HG03103 (cell line): ENCODE measurements around the gene LMTK3.

Experiments used
- ATAC-seq: cut with Tn5 transposase; IDR thresholded peaks from one replicate; pipeline ENCODE4 v1.9.1; 2021; ENCODE audit warnings: low read depth; ENCODE audit not compliant: unreplicated experiment

Gene LMTK3

DNA sequence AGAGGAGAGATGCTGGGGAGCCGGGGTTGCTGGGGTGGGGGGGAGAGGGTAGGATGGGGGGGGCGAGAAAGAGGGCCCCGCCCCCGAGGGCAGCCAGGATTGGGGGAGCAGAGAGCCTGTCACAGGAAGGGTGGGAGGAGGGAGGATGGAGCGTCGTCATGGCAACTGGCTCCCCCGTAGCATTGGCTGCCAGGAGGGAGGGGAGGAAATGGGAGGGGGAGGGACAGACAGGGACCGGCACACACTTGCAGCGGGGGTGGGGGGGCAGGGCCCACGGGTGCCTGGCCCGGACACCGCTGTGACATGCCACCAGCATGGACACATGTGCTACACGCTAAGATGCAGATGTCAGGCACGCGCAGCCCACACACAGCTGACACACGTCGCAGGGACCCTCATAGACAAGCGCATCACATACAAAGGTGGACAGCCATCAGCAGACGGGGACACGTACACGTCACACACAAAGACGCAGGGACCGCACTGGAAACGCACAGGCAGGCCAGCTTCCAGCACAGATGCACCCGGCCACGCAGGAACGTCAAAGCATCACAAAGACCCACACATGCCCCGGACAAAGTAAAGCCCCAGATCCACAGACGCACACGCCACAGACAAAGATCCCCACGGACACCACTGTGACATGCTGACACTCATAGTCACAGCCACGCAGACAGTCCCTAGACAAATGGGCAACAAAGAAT is at the start of gene LMTK3:
TSS of gene LMTK3 (minus strand) at position 36 of the 704 bp plus-strand sequence. CDS start 259 bp downstream, outside the sequence.
- ATAC-seq: no peak

- no peak for ATAC-seq
Observed at GRCh38 chr19:48561412-48561811, 49.8 kb upstream of the LMTK3 start.

DNA sequence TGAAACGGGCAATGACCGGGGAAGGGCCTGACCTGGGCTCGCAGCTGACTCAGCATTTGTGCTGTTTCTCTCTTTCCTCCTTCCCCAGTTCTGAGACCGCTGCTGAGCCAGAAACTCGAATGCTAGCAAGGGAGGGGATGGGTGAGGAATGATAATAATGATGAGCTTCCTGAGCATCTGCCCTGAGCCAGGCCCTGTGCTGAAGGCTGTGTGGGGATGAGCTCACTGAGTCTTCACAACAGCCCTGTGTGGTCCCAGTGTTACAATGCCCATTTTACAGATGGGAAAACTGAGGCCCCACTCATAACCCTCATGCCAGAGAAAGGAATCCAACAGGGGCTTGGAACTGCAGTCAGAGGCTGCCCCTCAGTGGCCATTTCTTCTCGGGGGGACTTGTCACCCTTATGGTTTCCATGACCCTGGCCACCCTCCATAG is 48.5 kb upstream of the LMTK3 start:
- no peak for ATAC-seq

- no peak for ATAC-seq
Observed at GRCh38 chr19:48558018-48558684, 46.5 kb upstream of the LMTK3 start.

- ATAC-seq: no peak
Observed at GRCh38 chr19:48556825-48557224, 45.2 kb upstream of the LMTK3 start.

- no peak for ATAC-seq
Observed at GRCh38 chr19:48556163-48556562, 44.5 kb upstream of the LMTK3 start.

DNA sequence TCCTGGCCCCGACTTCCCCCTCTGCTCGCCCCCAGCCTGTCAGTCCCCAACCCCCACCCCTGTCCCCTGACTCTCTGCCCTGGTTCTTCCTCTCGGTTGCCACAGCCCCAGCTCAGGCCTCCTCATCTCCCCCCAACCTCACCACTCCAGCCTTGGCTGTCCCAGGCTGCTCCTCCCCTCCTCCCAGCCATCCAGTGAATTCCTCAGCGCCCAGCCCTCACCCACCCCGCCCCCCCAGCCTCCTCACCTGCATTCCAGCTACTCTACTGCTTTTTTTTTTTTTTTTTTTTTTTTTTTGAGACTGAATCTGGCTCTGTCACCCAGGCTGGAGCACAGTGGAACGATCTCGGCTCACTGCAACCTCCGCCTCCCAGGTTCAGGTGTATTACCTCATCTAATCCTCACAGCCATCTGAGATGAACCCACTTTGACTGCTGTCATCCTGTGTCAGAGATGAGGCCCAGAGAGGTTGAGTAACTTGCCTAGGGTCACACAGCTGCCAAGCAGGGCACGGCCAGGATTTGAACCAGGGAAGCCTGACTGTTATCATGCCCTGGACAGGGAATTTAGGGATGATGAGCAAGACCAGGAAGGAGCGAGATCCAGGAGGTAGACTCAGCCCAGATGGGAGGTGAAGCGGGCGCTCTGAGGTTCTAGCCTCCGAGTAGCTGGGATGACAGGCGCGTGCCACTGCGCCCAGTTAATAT is 42.9 kb upstream of the LMTK3 start:
- no peak for ATAC-seq

DNA sequence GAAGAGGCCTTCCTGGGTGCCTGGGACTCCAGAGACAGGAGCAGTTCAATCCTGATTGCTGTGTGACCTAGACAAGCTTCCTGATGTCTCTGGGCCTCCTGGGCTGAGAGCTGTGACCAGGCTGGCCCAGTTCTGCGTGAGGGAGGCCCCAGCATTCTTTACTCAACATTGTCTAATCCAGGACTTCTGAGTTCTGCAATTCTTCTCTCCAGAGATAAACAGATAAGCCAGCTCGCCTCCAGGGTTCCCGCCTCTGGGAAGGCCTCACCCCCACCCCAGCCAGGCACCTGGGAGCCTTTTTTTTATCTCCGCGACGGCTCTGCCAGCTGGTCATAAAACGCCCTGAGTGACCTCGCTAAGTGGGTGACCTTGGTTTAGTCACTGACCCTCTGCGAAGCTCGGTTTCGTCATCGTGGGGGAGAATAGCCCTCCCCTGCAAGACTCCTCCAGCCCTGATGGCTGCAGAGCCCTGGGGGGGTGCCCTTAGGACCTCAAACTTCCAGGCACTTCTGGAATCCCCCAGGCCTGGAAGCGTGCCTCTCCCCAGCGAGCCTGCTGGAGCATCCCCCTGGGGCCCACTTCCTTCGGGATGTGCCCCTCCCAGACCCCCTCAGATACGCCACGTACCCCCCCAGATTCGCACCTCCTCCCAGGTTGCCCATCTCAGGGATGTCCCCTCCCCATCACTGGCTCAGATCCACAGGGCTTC is 42.2 kb upstream of the LMTK3 start:
- no peak for ATAC-seq

DNA sequence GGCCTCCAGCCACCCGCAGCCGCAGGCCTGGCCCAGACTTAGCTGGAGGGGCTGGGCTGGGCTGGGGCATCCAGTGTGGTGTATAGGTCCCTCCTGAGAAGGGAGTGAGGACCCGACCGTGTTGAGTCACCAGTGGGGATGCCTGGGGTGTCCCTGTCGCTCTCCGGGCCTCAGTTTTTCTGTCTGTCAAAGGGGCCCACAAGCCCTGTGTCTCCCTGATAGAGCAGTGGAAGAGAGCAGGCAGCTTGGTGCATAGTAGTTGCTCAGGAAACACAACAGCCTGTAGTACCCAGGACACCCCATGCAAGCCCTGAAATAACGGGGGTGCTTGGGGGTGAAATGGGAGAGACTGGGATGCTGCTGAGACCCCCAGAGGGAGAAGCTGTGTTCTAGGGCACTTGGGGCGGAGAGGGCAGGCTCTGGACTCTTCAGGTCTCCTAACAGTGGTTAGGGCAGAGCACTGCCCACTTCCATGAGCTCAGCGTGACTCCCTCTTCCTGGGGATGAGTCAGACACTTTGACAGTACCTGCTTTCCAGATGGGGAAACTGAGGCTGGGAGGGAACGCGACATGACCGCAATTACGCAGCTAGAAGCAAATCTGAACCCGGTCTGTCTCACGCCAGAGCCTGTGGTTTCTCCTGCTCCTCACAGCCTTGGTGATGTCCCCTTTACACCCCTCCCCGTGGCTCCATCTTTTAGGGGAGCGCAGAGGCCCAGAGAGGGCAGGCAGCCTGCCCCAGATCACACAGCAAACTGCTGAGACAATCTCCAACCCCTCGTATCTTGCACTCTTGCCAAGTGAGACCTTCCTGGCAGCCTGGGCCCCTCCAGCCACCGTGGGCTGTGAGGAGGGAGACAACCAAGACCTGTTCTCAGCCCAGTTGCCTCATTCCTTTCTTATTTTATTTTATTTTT is 41.0 kb upstream of the LMTK3 start:
- ATAC-seq: no peak

GRCh38 chr19:48551437-48552302 is 40.0 kb upstream of the LMTK3 start, which contains the start of gene SULT2B1:
TSS of gene SULT2B1 (plus strand) at chr19:48552172. CDS start at chr19:48552253, 81 bp downstream.
- no peak for ATAC-seq

GRCh38 chr19:48549380-48549779 is 37.7 kb upstream of the LMTK3 start:
- ATAC-seq: no peak

GRCh38 chr19:48548253-48548911 is 36.7 kb upstream of the LMTK3 start:
- ATAC-seq: no peak

- no peak for ATAC-seq
Observed at GRCh38 chr19:48547722-48548121, 36.1 kb upstream of the LMTK3 start.

DNA sequence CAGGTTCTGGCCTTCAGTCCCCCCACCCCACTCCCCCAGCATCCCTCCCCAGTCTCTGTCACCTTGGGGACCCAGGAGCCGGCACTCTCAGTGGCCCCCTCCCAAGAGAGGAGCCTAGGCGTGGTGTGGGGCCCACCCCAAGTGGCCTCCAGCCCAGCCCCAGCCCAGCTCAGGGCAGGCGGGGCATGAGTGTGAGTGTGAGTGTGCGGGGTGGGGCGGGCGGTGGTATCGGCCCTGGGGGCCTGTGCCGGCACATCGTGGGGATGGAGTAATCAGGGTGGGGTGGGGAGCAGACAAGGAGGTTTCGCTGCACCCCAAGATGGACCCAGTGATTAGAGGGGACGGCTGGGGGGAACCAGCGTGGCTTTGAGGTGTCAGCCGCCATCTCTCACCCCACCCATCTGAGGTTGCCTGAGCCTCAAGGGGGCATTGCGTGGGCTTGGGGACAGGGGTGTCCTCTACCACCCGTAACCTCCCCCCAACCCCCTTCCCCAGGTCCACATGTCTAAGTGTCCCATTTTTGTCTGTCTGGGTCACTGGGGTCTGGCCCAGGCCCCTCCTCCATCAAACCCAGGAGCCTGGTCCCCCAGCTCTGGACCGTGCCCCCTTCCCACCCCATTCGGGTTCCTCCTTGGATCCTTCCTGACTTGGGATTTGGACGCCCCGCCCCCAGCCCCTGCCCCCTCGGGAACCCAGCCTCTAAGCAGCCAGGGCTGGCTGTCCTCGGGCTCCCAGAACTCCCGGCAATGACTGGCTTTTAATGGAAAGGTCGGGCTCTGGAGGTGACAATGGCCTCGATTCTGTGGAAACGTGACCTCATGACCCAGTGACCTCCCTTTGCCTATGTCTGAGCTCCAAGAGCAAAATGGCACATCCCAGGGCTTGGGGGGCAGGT is 33.5 kb upstream of the LMTK3 start:
- no peak for ATAC-seq

DNA sequence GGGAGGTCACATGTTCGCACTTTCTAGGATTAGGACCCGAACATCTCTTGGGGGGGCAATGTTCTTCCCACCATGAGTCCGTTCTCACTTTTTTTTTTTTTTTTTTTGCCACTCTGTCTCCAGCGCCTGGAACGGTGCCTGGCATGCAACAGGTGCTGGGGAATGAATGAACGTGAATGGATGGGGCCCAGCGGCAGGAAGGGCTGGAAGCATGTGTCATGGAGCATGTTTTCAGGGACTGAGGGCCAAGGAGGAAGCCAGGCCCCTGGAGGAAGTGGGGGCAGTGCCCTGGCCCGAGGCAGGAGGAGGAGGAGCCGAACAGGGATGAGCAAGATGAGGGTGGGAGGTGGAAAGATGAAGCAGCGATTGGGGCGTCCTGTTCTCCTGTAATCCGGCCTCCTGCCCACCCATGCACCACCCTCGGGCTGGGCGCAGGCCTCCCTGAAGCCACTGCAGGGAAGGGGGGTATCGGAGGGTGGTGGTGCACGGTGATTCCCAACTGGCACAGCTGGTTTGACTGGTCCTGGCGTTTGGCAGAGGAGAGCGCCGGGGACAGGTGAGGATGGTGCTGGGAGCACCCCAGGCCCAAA is 31.6 kb upstream of the LMTK3 start:
- ATAC-seq: no peak

- ATAC-seq: no peak
Observed at GRCh38 chr19:48541813-48542212, 30.2 kb upstream of the LMTK3 start.

GRCh38 chr19:48540110-48540509 is 28.5 kb upstream of the LMTK3 start:
- ATAC-seq: no peak
